Neural progenitor cell (in vitro differentiated cells): ENCODE results near the gene UBE2F.

Source experiments
- EZH2 ChIP-seq: fragments of 200-600 bp; sonication (generic); IDR thresholded peaks from 2 replicates; pipeline ENCODE4 v1.6.1; 2017; ENCODE audit warnings: antibody characterized with exemption, mild to moderate bottlenecking, moderate library complexity
- EZH2phosphoT487 ChIP-seq: fragments of 200-600 bp; sonication (generic); IDR thresholded peaks from 2 replicates; pipeline ENCODE4 v1.6.1; 2017; ENCODE audit warnings: antibody characterized with exemption
- TF ChIP-seq, protein P1 (sequence below): fragments of 200-600 bp; sonication (generic); IDR thresholded peaks from 2 replicates; pipeline ENCODE4 v1.5.1; 2017; ENCODE audit warnings: antibody characterized with exemption, mild to moderate bottlenecking

DNA sequence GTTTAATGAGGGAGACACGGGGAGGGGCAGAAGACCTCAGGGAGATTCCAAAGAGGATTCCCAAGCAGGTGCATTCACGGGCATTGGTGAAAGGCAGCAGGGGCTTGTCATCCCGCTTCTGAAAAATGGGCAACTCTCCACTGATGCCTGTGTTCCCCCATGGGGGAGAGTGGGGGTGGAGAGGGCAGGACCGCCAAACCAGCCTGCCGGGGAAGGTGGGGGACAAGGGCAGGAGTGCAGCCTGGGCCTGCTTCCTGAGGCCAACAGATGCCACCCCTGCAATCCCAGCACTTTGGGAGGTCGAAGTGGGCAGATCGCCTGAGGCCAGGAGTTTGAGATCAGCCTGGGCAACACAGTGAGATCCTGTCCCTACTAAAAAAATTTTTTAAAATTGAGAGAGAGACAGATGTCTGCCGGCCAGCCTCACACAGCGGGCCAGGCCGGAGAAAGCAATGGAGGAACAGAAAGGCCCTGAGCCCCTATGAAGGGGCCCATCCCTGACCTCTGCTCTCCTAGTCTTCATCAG is 44.8 kb upstream of the UBE2F start:
- TF ChIP-seq, protein P1, sequence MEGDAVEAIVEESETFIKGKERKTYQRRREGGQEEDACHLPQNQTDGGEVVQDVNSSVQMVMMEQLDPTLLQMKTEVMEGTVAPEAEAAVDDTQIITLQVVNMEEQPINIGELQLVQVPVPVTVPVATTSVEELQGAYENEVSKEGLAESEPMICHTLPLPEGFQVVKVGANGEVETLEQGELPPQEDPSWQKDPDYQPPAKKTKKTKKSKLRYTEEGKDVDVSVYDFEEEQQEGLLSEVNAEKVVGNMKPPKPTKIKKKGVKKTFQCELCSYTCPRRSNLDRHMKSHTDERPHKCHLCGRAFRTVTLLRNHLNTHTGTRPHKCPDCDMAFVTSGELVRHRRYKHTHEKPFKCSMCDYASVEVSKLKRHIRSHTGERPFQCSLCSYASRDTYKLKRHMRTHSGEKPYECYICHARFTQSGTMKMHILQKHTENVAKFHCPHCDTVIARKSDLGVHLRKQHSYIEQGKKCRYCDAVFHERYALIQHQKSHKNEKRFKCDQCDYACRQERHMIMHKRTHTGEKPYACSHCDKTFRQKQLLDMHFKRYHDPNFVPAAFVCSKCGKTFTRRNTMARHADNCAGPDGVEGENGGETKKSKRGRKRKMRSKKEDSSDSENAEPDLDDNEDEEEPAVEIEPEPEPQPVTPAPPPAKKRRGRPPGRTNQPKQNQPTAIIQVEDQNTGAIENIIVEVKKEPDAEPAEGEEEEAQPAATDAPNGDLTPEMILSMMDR = no peak
- TF ChIP-seq EZH2 = no peak
- no peak for TF ChIP-seq EZH2phosphoT487
